Measurements from ENCODE around the gene CYP46A1. TPM values are rescaled to one million over a fixed set of nuclear protein-coding genes. Genes with fewer than 3 reads are reported as not detected.

CYP46A1 gene
- total RNA-seq, 1 experiment from 2014 or later = 0.36 TPM

- Histone ChIP-seq H3K36me3 (ENCODE audit: control insufficient read depth, insufficient read depth, low read length) (no peaks in the 10 kb centered on the region), H3K27me3 (ENCODE audit: control insufficient read depth, insufficient read depth, low read length) (no peaks in the 10 kb centered on the region), H3K4me1 (ENCODE audit: control insufficient read depth, insufficient read depth, low read length) (peaks cover 20% of the 10 kb centered on the region), H3K27ac (ENCODE audit: low read length) (no peak overlapping the region), H3K4me3 (ENCODE audit: low read depth in 2 of 2, low read length in 2 of 2) (no peak overlapping the region), H3K9me3 (ENCODE audit: control insufficient read depth, insufficient read depth, low read depth, low read length) (no peaks in the 10 kb centered on the region)
- in situ Hi-C loops (cut with HindIII; ENCODE audit: low pct_unique_long_range_greater_than_20kb, low sequenced_read_pairs) = no loop called here
- DNase-seq (ENCODE audit: low read depth, low spot score) = no peak
- ChIA-PET POLR2A (no interaction called here), CTCF (no interaction called here)
- BruUV-seq (replicated peaks) = no TSS peak
- ATAC-seq = no peak
- no peak for TF ChIP-seq CTCF (IDR thresholded peaks at IDR 0.05)
- TF ChIP-seq REST (IDR thresholded peaks at IDR 0.05; ENCODE audit: insufficient read depth in 1 of 2, low read depth in 2 of 2, low read length in 1 of 2) = no peak
- no peak for TF ChIP-seq TCF7L2 (IDR thresholded peaks at IDR 0.05; ENCODE audit: low read depth, low read length)
- no peak for TF ChIP-seq SIN3A (IDR thresholded peaks at IDR 0.05; ENCODE audit: borderline replicate concordance, insufficient read depth, low read depth, low read length)
- no peak for TF ChIP-seq POLR2AphosphoS5 (IDR thresholded peaks at IDR 0.05; ENCODE audit: low read depth, low read length)
- intact Hi-C loops (cut with micrococcal nuclease; ENCODE audit: unreplicated experiment) = loop anchor here (5.0 kb wide), 1 partner anchor 82 kb away; no protein-coding TSS in a partner anchor
These were observed 51.4 kb downstream of the CYP46A1 start for GRCh38 chr14:99735189-99736135.

GRCh38 chr14:99736603-99737371, 52.7 kb downstream of the CYP46A1 start:
- in situ Hi-C loops (cut with HindIII; ENCODE audit: low pct_unique_long_range_greater_than_20kb, low sequenced_read_pairs) = no loop called here
- DNase-seq (ENCODE audit: low read depth, low spot score) (no peak), ATAC-seq (peak; percentile 33)
- intact Hi-C loops (cut with micrococcal nuclease; ENCODE audit: unreplicated experiment) = loop anchor here (5.0 kb wide), 1 partner anchor 81 kb away; no protein-coding TSS in a partner anchor
- POLR2A ChIA-PET = interaction anchor here (0.7 kb wide), 1 partner anchor 288 kb away, joined by 12 read pairs; no protein-coding TSS in a partner anchor
- CTCF ChIA-PET = no interaction called here
- Histone ChIP-seq H3K27me3 (ENCODE audit: control insufficient read depth, insufficient read depth, low read length) (no peaks in the 10 kb centered on the region), H3K27ac (ENCODE audit: low read length) (0 out of 2 replicates have a peak overlapping the region, but pooled peaks have one; percentile 23), H3K9me3 (ENCODE audit: control insufficient read depth, insufficient read depth, low read depth, low read length) (no peaks in the 10 kb centered on the region), H3K4me3 (ENCODE audit: low read depth in 2 of 2, low read length in 2 of 2) (peak overlapping the region; percentile 45 to 54; a peak in 3 of 4 replicates), H3K36me3 (ENCODE audit: control insufficient read depth, insufficient read depth, low read length) (no peaks in the 10 kb centered on the region), H3K4me1 (ENCODE audit: control insufficient read depth, insufficient read depth, low read length) (peaks cover 18% of the 10 kb centered on the region)
- TF ChIP-seq REST (IDR thresholded peaks at IDR 0.05; ENCODE audit: insufficient read depth in 1 of 2, low read depth in 2 of 2, low read length in 1 of 2) (no peak), SIN3A (IDR thresholded peaks at IDR 0.05; ENCODE audit: borderline replicate concordance, insufficient read depth, low read depth, low read length) (no peak), POLR2AphosphoS5 (IDR thresholded peaks at IDR 0.05; ENCODE audit: low read depth, low read length) (no peak), TCF7L2 (IDR thresholded peaks at IDR 0.05; ENCODE audit: low read depth, low read length) (no peak), CTCF (IDR thresholded peaks at IDR 0.05) (no peak)
- no TSS peak for BruUV-seq (replicated peaks)

All from Panc1 (cell line).